DLD1 (cell line): ENCODE results near the gene CAB39.

ENCODE experiments used
- in situ Hi-C: cut with HindIII; loops from 2 replicates; pipeline ENCODE4 v1.10.0; 2017; ENCODE audit warnings: low sequenced_read_pairs

The CAB39 gene

GRCh38 chr2:230748087-230748486 lies 35.4 kb downstream of the CAB39 start:
- in situ Hi-C loops = no loop called here

GRCh38 chr2:230749111-230749510 lies 36.5 kb downstream of the CAB39 start:
- in situ Hi-C loops = no loop called here

GRCh38 chr2:230751062-230751461 lies 38.4 kb downstream of the CAB39 start:
- in situ Hi-C loops = no loop called here

- in situ Hi-C loops = no loop called here
Observed at GRCh38 chr2:230754200-230754599, 41.6 kb downstream of the CAB39 start.

- in situ Hi-C loops = no loop called here
Observed at GRCh38 chr2:230757476-230757875, 44.8 kb downstream of the CAB39 start.

GRCh38 chr2:230758566-230759480 lies 46.2 kb downstream of the CAB39 start:
- in situ Hi-C loops = no loop called here

GRCh38 chr2:230759481-230760167 lies 47.0 kb downstream of the CAB39 start:
- in situ Hi-C loops = no loop called here

GRCh38 chr2:230761704-230762103 lies 49.1 kb downstream of the CAB39 start:
- in situ Hi-C loops = no loop called here

- in situ Hi-C loops = no loop called here
Observed at GRCh38 chr2:230762317-230762896, 49.8 kb downstream of the CAB39 start.

- in situ Hi-C loops = no loop called here
Observed at GRCh38 chr2:230764346-230764745, 51.7 kb downstream of the CAB39 start.

- in situ Hi-C loops = no loop called here
Observed at GRCh38 chr2:230765611-230766300, 53.1 kb downstream of the CAB39 start.

- in situ Hi-C loops = no loop called here
Observed at GRCh38 chr2:230767862-230768388, 55.3 kb downstream of the CAB39 start.

GRCh38 chr2:230770804-230771203 lies 58.2 kb downstream of the CAB39 start:
- in situ Hi-C loops = no loop called here

- in situ Hi-C loops = no loop called here
Observed at GRCh38 chr2:230772156-230772555, 59.5 kb downstream of the CAB39 start.

- in situ Hi-C loops = no loop called here
Observed at GRCh38 chr2:230773039-230773773, 60.6 kb downstream of the CAB39 start.

- in situ Hi-C loops = no loop called here
Observed at GRCh38 chr2:230774348-230774951, 61.8 kb downstream of the CAB39 start.

- in situ Hi-C loops = no loop called here
Observed at GRCh38 chr2:230775737-230776136, 63.1 kb downstream of the CAB39 start.

GRCh38 chr2:230777721-230778120 lies 65.1 kb downstream of the CAB39 start:
- in situ Hi-C loops = no loop called here

GRCh38 chr2:230778350-230779063 lies 65.9 kb downstream of the CAB39 start:
- in situ Hi-C loops = no loop called here
